Superior temporal gyrus (tissue), 1 donor: Measurements from ENCODE around the gene IL31.

Experiments used
- DNase-seq: peaks from one replicate; pipeline ENCODE4 v3.0.0-alpha.2; 2016; ENCODE audit errors: extremely low spot score

The IL31 gene

DNA sequence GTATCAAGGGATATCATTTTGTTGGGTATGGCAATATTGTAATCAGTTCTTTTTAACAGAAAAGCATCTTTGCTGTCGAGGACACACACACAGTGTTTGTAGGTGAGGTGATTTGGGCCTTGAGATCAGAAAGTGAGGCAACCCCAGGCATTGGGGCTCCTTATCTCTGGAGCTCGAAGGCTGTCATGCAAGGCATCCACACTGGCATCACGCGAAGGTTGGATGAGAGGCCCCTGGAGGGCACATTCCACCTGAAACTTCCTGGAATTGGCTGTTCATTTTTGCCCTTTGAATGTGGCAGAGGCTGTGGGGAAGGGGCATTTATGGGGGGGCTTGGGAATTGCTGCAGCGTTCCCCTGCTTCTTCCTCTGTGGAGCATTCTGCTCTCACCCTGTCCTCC lies 45.5 kb downstream of the IL31 start:
- DNase-seq = no peak

DNA sequence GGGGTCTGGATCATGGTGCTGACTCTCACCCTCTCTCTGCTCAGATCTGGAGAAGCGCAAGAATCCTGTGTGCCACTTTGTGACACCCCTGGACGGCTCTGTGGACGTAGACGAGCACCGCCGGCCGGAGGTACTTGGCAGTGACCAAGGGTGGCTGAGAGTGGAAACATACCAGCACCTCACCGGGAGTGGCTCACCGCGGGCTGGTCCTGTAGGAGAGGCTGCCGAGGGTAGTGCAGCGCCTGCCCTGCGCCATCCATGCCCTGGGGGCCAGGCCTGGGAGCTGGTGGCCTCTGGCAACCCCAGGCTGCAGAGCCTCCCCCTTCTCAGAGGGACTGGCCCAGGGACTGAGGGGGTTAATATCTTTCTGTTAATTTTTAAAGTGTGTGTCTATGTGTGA lies 46.2 kb downstream of the IL31 start:
- no peak for DNase-seq

DNA sequence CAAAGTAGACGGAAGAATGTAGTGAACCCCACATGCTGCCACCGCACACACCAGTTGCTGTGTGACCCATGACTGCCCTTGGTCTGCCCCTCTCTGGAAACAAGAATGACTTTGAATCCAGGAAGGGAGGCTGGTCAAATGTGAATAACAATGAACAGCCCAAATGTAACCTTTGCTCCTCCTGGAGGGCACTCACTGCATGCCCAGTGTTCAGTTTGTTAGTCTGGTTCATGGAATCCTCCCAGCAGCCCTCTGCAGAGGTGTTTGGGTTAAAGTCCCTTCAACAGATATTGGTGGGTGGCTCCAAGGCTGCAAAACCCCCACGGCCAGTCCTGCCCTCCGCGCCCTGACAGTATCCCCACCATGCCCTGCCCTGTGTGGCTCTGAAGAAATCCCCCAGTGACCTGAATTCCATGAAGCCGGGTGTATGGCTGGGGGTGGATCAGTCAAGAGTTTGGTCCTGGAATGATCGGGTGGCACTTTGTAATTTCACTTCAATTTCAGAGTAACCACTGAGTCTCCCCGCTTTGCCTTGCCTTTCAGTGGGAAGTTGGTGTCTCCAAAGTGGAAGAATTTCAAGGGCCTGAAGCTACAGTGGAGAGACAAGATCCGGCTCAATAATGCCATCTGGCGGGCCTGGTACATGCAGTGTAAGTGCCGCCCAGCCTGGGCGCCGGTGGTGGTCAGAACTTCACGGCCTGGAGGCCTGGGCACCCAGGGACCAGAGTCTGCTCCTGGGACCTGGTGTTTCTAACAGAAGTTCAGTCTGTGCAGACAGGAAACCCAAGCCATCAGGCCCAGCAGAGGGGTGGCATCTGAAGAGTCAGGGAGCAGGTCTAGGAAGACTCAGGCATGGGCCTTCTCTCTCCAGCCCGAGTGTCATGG lies 47.1 kb downstream of the IL31 start:
- peak; percentile 57 for DNase-seq

DNA sequence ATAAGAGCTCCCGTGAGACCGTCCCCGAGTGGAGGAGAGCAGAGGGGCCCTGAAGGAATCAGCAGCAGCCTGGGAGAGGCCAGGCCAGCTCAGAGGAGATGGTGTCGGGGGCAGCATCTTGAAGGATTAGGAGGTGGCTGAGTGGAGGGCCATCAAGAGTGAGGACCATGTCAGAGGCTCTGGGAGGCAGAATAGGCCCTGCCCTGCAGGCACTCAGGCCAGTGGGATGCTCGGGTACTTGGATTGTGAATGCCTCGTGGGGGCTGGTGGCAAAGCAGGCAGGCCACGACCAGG lies 47.7 kb downstream of the IL31 start:
- DNase-seq = no peak

DNA sequence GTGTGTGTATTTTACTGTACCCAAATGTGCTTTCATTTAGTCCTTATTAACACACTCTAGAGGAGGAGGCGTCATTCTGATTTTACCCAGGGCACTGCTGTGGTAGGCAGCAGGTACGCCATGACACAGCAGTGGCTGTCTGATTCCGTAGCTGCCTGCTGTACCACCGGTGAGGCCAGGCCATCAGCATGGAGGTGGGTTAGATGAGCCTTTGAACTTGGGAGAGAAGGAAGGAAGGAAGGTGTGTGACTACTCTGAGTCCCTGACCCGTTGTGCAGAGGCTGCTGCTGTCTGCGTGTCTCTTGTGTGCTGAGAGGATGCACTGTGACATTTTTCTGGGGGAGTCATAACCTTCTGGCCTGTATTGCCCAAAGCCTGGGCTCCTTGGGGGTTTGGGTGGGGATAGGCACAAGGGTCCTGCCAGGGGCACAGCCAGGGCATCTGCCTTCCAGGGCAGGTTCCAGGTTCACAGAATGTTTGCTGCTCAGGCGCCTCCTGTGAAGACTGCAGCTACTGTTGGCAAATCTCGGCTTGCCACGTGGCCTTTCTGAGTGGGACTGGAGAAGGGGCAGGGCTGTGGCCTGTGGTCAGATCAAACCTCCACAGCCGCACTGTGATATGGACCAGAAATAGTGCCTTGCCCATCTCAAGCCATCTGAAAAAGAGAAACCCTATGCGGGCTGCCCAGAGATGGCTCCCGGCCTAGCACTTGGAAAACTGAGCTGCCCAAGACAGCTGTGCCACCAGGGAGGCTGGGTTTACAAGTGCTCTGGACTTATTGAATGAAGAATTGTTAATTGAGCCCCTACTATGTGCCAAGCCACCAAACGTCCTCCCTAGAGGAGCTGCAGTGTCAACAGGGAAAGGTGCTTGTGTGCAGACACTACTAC lies 48.3 kb downstream of the IL31 start:
- DNase-seq = no peak

DNA sequence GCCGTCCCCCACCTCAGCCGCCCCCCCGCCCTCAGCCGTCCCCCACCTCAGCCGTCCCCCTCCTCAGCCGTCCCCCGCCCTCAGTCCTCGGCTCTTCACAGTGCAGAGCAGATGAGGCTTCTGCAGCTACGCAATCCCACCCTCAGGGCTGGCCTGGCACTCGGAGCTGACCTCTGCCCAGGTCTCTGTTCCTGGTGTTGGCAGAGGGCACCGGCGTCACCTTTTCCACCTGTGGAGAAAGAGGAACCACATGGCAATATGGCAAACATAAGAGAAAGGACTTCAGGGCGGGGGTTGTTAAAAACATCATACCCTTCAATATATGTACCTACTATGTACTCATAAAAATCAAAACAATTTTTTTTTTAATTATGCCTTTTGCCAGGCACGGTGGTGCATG lies 49.7 kb downstream of the IL31 start:
- DNase-seq = no peak

DNA sequence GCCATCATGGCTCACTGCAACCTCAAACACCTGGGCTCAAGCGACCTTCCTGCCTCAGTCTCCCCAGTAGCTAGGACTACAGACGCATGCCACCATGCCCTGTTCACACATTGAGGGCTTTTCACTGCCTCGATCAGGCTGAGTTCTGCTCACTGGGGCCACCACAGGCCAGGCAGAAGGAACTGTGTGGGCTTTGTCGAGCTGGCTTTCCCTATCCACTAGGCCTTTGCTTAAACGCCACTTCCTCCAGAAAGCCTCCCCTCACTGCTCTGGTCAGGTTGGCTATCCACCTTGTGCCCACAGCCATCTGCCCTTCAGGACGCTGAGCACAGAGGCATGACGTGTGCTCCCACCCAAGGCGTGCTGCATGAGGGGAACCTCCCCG lies 50.3 kb downstream of the IL31 start:
- no peak for DNase-seq

DNA sequence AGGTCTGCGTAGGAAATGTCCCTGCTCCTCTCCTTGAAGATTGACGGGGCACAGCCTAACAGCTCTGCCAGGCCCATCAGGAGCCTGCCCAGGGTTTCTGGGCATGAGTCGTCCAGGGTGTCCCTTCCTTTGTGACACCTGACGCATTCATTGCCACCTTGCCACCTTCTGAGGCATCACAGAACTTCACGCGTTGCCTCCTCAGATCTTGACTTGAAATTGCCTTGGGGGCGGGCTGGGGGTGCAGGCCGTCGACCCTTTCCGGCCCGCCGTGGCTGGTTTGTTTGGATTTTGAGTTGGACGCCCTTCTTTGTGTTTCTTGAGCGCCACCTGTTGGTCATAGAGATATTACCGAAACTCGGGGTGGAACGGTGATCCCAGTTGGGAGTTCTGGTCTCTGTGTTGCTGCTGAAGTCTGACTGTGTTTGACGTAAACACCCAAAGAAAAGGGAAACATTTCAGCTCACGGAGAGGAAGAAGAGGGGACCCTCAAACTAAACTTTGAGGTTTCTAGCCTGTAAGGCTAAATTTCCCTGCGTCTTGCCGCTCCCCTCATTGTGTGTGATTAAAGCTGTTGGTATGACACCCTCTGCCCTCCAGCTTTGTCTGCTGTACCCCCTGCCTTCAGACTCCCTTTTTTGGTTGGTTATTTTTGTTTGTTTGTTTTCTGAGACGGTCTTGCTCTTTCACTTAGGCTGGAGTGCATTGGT lies 50.8 kb downstream of the IL31 start:
- DNase-seq = peak; percentile 92
